Measurements from ENCODE around the gene FGD1. TPM values are rescaled to one million over a fixed set of nuclear protein-coding genes. Genes with fewer than 3 reads are reported as not detected.

Gene FGD1
- total and polyA plus RNA-seq, 2 of the 8 experiments (the other 6 are each of a cell fraction or from before 2014, with no cell fraction given), result 6.8 to 34.9 TPM

- DNase-seq (ENCODE audit: low read depth in 1 of 2, low spot score in 2 of 2), result no peak
- no peaks in the 10 kb centered on the region for H3K9me3 ChIP-seq (ENCODE audit: insufficient read depth in 2 of 2, low read depth in 1 of 2, low read length in 1 of 2)
- H3K9ac ChIP-seq (replicated peaks in 1 of 4; ENCODE audit: extremely low read depth in 1 of 4, low read depth in 3 of 4, low read length in 3 of 4), result no peak overlapping the region
- TF ChIP-seq CHD1 (IDR thresholded peaks at IDR 0.05; ENCODE audit: low read depth, low read length) (no peak), ATF3 (IDR thresholded peaks at IDR 0.05; ENCODE audit: insufficient read depth, low read depth, low read length) (no peak), CTCF (IDR thresholded peaks at IDR 0.05; ENCODE audit: control extremely low read depth in 1 of 3, insufficient read depth in 1 of 3, low read depth in 1 of 3, low read length in 3 of 3) (no peak), SAP30 (IDR thresholded peaks at IDR 0.05; ENCODE audit: insufficient read depth, insufficient replicate concordance, low read length) (no peak), RAD21 (IDR thresholded peaks at IDR 0.05 in 1 of 2, conservative IDR thresholded peaks at IDR 0.05 in 1 of 2; ENCODE audit: low read depth in 2 of 2, low read length in 2 of 2) (no peak), BRCA1 (IDR thresholded peaks at IDR 0.05; ENCODE audit: low read depth, low read length) (no peak), POLR2A (IDR thresholded peaks at IDR 0.05; ENCODE audit: control extremely low read depth in 1 of 2, low read depth in 2 of 2, low read length in 2 of 2) (no peak), USF2 (IDR thresholded peaks at IDR 0.05; ENCODE audit: low read length) (no peak), MAX (IDR thresholded peaks at IDR 0.05) (no peak)
These were observed 11.4 kb downstream of the FGD1 start for GRCh38 chrX:54484666-54485065.

More at GRCh38 chrX:54484666-54485065, 11.4 kb downstream of the FGD1 start:
- Histone ChIP-seq H3K79me1 (ENCODE audit: low read depth, low read length) (no peaks in the 10 kb centered on the region), H2BK15ac (ENCODE audit: low read length) (no peak overlapping the region), H3K4me2 (ENCODE audit: insufficient read depth in 1 of 2, low read depth in 2 of 2, low read length in 2 of 2) (no peak overlapping the region; a peak in 1 of 4 replicates), H3K36me3 (ENCODE audit: control insufficient read depth in 2 of 4, insufficient read depth in 4 of 4, low read length in 3 of 4) (no peaks in the 10 kb centered on the region), H2AFZ (ENCODE audit: low read length) (no peak overlapping the region), H3K4me3 (ENCODE audit: extremely low read depth in 1 of 4, insufficient read depth in 2 of 4, low read depth in 3 of 4, low read length in 4 of 4) (no peak overlapping the region), H4K20me1 (replicated peaks in 1 of 2; ENCODE audit: control insufficient read depth in 1 of 2, insufficient read depth in 2 of 2, low read length in 2 of 2) (no peaks in the 10 kb centered on the region), H3K79me2 (ENCODE audit: control insufficient read depth in 1 of 2, insufficient read depth in 2 of 2, low read length in 2 of 2) (peaks cover 0 to 38% of the 10 kb centered on the region in 2 experiments; a peak in 2 of 4 replicates), H2BK120ac (replicated peaks; ENCODE audit: low read depth, low read length) (no peak overlapping the region), H3K23me2 (ENCODE audit: low read depth, low read length) (no peaks in the 10 kb centered on the region; the same call in 1 of the 2 replicates), H2BK20ac (ENCODE audit: low read length) (no peak overlapping the region), H4K8ac (ENCODE audit: extremely low read depth, insufficient read depth, low read length) (no peak overlapping the region), H3K14ac (ENCODE audit: insufficient read length) (no peak overlapping the region), H3K4ac (replicated peaks; ENCODE audit: insufficient read length, low read depth, low read length) (no peak overlapping the region), H4K91ac (replicated peaks; ENCODE audit: insufficient read length, low read length) (no peak overlapping the region), H3K56ac (replicated peaks; ENCODE audit: insufficient read length, low read depth, low read length) (no peak overlapping the region), H2BK12ac (ENCODE audit: low read depth, low read length) (no peak overlapping the region), H3K27me3 (replicated peaks in 1 of 4; ENCODE audit: control insufficient read depth in 3 of 4, extremely low read depth in 1 of 4, insufficient read depth in 3 of 4, low read length in 3 of 4) (no peaks in the 10 kb centered on the region), H4K5ac (ENCODE audit: insufficient read length, low read depth, low read length) (no peak overlapping the region), H3K18ac (ENCODE audit: extremely low read depth, low read length) (no peak overlapping the region), H3K4me1 (replicated peaks in 1 of 4; ENCODE audit: control insufficient read depth in 3 of 4, insufficient read depth in 4 of 4, low read length in 3 of 4) (peaks cover 9 to 36% (median 17%) of the 10 kb centered on the region in 4 experiments), H2BK5ac (ENCODE audit: low read depth, low read length) (no peak overlapping the region), H3K23ac (ENCODE audit: insufficient read length) (no peak overlapping the region), H3K27ac (ENCODE audit: low read depth, low read length) (no peak overlapping the region), H2AK5ac (ENCODE audit: low read depth, low read length) (no peak overlapping the region)
- CTCF ChIA-PET (ENCODE audit: partially characterized antibody), result interaction anchor here (1.0 kb wide), 1 partner anchor 61 kb away, joined by 3 read pairs; no protein-coding TSS in a partner anchor
- 30% methylated on average over 1 of the region's 3 CpGs; no CpG with 5 or more reads in 1 of the 2 experiments for WGBS, 2 experiments (ENCODE audit: extremely low coverage in 1 of 2, insufficient coverage in 1 of 2, insufficient read length in 1 of 2, insufficient replicate concordance in 2 of 2, low coverage in 1 of 2, low lambda C conversion rate in 2 of 2, missing lambda C conversion rate in 1 of 2)
- no peak for FAIRE-seq
- POLR2A ChIA-PET (ENCODE audit: partially characterized antibody), result interaction anchor here (1.0 to 1.8 kb wide), 5 partner anchors 9 to 52 kb away, joined by 3 to 6 read pairs (median 4); partner anchors contain the start of gene GNL3L
